HepG2 (cell line): ENCODE results near the gene RBM5. TPM values are rescaled to one million over a fixed set of nuclear protein-coding genes. Genes with fewer than 3 reads are reported as not detected.

Source experiments
- ATAC-seq: fragments of 200-7000 bp; cut with Tn5 transposase; 3 replicates; pipeline ENCODE4 v1.9.1; 2020; ENCODE audit warnings: mild to moderate bottlenecking, moderate library complexity
- BruUV-seq: library from RNA; stranded (reverse); fragments of 400-500 nt; replicated peaks from 2 replicates; lab custom pipeline; 2021; lab: Mats Ljungman, UMichigan
- CTCF ChIA-PET: fragments of 300-600 bp; formaldehyde crosslinking; extraction: SDS; loops from one replicate; lab custom pipeline; 2021; ENCODE audit warnings: low total read pairs, inconsistent platforms, low intra/inter-chr PET ratio; lab: Yijun Ruan, JAX
- POLR2A ChIA-PET: fragments of 350-600 bp; sonication (Branson Sonifier 250); formaldehyde crosslinking; loops from one replicate; lab custom pipeline; 2020; ENCODE audit warnings: antibody characterized with exemption, inconsistent platforms; lab: Yijun Ruan, JAX
- DNase-seq: peaks from one replicate; pipeline ENCODE4 v3.0.0-alpha.2; 2015; ENCODE audit warnings: low spot score
- FAIRE-seq: peaks from 3 replicates; lab custom pipeline; 2011; peaks lifted over from hg19 to GRCh38; lab: Jason Lieb, UNC
- H2AFZ ChIP-seq: one replicate; pipeline ENCODE4 v1.6.1; 2011; ENCODE audit warnings: low read length, inconsistent platforms
- H3K27ac ChIP-seq: fragments of 300-600 bp; 3 replicates; pipeline ENCODE4 v1.8.0; 2011; ENCODE audit warnings: mixed run types, mild to moderate bottlenecking, mixed read lengths, low read length, inconsistent platforms; ENCODE audit not compliant: insufficient read depth; ENCODE audit errors: extremely low read length
- H3K27me3 ChIP-seq, 2 experiments: fragments of 200-600 bp in 1 of 2; 2 replicates in 1 of 2; 3 replicates in 1 of 2; pipeline versions ENCODE4 v1.6.0 to v1.8.0; 2011; ENCODE audit warnings: low read length in 2 of 2, mild to moderate bottlenecking in 2 of 2, moderate library complexity in 2 of 2, inconsistent platforms in 1 of 2; ENCODE audit not compliant: insufficient read depth in 2 of 2, control insufficient read depth in 1 of 2
- H3K36me3 ChIP-seq, 2 experiments: fragments of 200-600 bp in 1 of 2; replicated peaks in 1 of 2; 2 replicates in 1 of 2; 3 replicates in 1 of 2; pipeline versions ENCODE4 v1.5.1 to v1.8.0; 2011; ENCODE audit warnings: low read length in 2 of 2, inconsistent platforms in 1 of 2; ENCODE audit not compliant: insufficient read depth in 2 of 2, control insufficient read depth in 1 of 2
- H3K4me1 ChIP-seq: 2 replicates; pipeline ENCODE4 v1.5.1; 2012; ENCODE audit warnings: low read length, inconsistent platforms; ENCODE audit not compliant: insufficient read depth
- H3K4me2 ChIP-seq: 2 replicates; pipeline ENCODE4 v1.6.0; 2011; ENCODE audit warnings: low read depth, low read length, inconsistent platforms
- H3K4me3 ChIP-seq, 3 experiments: fragments of 200-600 bp in 1 of 3; sonication (generic), shearing (Covaris generic) in 1 of 3; replicated peaks in 1 of 3; 2 replicates each; pipeline ENCODE4 v1.5.1; 2011 to 2016; ENCODE audit warnings: low read length in 3 of 3, inconsistent platforms in 2 of 3, low read depth in 2 of 3, mild to moderate bottlenecking in 2 of 3, control low read depth in 1 of 3, mixed read lengths in 1 of 3; ENCODE audit not compliant: insufficient read depth in 1 of 3
- H3K79me2 ChIP-seq: one replicate; pipeline ENCODE4 v1.6.1; 2011; ENCODE audit warnings: low read length, inconsistent platforms; ENCODE audit not compliant: insufficient read depth
- H3K9ac ChIP-seq: 2 replicates; pipeline ENCODE4 v1.6.0; 2011; ENCODE audit warnings: mild to moderate bottlenecking, low read depth, low read length, inconsistent platforms; ENCODE audit not compliant: insufficient read depth
- H3K9me3 ChIP-seq: 2 replicates; pipeline ENCODE4 v1.5.1; 2012; ENCODE audit warnings: mild to moderate bottlenecking, low read length
- H4K20me1 ChIP-seq: 2 replicates; pipeline ENCODE4 v1.6.0; 2011; ENCODE audit warnings: inconsistent platforms, mild to moderate bottlenecking, low read length, moderate library complexity; ENCODE audit not compliant: insufficient read depth
- CSRNP1 ChIP-seq: sonication (generic); formaldehyde crosslinking; IDR thresholded peaks from 2 replicates; pipeline ENCODE4 v1.8.1; 2023; ENCODE audit warnings: mild to moderate bottlenecking, missing genetic modification reagents
- HOXA9 ChIP-seq: sonication (generic); formaldehyde crosslinking; IDR thresholded peaks from 2 replicates; pipeline ENCODE4 v1.8.1; 2022; ENCODE audit warnings: missing genetic modification reagents, mild to moderate bottlenecking, moderate library complexity, borderline replicate concordance
- IRF2 ChIP-seq: IDR thresholded peaks from 2 replicates; pipeline ENCODE4 v1.6.1; 2018; ENCODE audit warnings: missing genetic modification reagents, missing compliant biosample characterization
- PHF20 ChIP-seq: sonication (generic); formaldehyde crosslinking; IDR thresholded peaks from 2 replicates; pipeline ENCODE4 v1.5.0; 2020; ENCODE audit warnings: mild to moderate bottlenecking, missing genetic modification reagents
- SIN3B ChIP-seq: fragments of 150-350 bp; IDR thresholded peaks from 2 replicates; pipeline ENCODE4 v1.6.1; 2014; ENCODE audit warnings: low read length
- SNAI1 ChIP-seq: sonication (generic); formaldehyde crosslinking; IDR thresholded peaks from 2 replicates; pipeline ENCODE4 v1.5.0; 2020; ENCODE audit warnings: mild to moderate bottlenecking, missing genetic modification reagents, borderline replicate concordance
- ZKSCAN1 ChIP-seq: fragments of 150-350 bp; IDR thresholded peaks from 2 replicates; pipeline ENCODE4 v1.6.1; 2014; ENCODE audit warnings: low read length
- ZNF280B ChIP-seq: sonication (generic); formaldehyde crosslinking; IDR thresholded peaks from 2 replicates; pipeline ENCODE4 v1.5.0; 2020; ENCODE audit warnings: missing genetic modification reagents, mild to moderate bottlenecking, borderline replicate concordance
- WGBS: methylation state at CpG from one replicate; pipeline ENCODE4 v1.1.6; 2017; ENCODE audit warnings: low lambda C conversion rate; 5-methylcytosine and 5-hydroxymethylcytosine counted together
- in situ Hi-C: cut with HindIII; loops from 2 replicates; pipeline ENCODE4 v1.10.0; 2017; ENCODE audit warnings: low pct_unique_long_range_greater_than_20kb; ENCODE audit not compliant: extremely low pct_ligation_motif_present
- intact Hi-C: fragments of 100-400 bp; cut with micrococcal nuclease; formaldehyde crosslinking; loops from one replicate; pipeline ENCODE4 v1.10.0; 2022; ENCODE audit not compliant: unreplicated experiment
- polyA plus RNA-seq, 8 experiments: library from polyadenylated mRNA; depleted of rRNA in 3 of 8; stranded (reverse) in 7 of 8; unstranded in 1 of 8; fragments of >200 nt; fragmentation: Illumina TruSeq in 4 of 8; extraction: Trizol in 4 of 8; gene quantifications; 2 replicates each; pipeline versions ENCODE4 v1.2.1 to v1.2.3, GENCODE V29; 2011 to 2016; ENCODE audit warnings: low read depth in 4 of 8, missing spikeins in 1 of 8, mixed read lengths in 1 of 8; ENCODE audit not compliant: insufficient read depth in 1 of 8
- total RNA-seq, 5 experiments: library from RNA; depleted of rRNA; stranded (reverse); fragments of >200 nt; fragmentation: Illumina TruSeq; extraction: Trizol; gene quantifications; 2 replicates each; pipeline ENCODE4 v1.2.3, GENCODE V29; 2016; ENCODE audit warnings: low read depth in 1 of 5
- TF ChIP-seq, protein P1 (sequence below): sonication (generic); formaldehyde crosslinking; IDR thresholded peaks from 2 replicates; pipeline ENCODE4 v1.4.0; 2020; ENCODE audit warnings: missing genetic modification reagents

Gene RBM5
- total and polyA plus RNA-seq, 2 of the 13 experiments (the other 11 are each of a cell fraction or from before 2014, with no cell fraction given) = 106 to 204 TPM

DNA sequence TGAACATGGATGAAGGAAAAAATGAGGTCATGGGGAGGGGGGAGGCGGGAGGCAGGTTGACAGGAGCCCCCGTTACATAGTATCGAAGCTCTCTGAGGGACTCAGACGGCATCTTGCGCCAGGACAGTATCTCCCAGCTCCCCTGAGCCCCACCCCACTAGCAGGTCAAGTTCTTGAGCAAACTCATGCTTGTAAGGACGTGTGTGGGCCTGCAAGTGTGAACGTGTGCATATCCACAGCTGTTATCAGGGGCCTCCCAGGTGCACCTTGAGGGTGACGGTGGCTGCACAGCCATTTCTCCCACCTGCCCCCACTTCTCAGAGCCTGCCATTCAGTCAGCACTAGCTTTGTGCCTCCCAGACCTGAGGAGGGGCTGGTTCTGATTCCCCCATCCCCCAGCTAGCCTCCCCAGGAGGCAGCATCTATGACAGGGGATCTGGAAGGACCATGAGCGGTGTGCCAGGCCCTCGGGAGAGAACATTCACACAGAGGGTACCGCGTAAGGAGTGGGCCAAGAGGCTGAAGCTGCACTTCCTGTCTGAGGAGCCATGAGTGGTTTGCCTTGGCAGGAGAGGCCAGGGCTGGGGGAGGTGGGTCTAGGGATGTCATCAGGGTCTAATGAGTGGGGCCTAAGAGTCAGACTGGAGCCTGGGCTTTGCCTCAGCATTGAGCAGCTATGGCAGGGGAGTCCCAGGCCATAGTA, 69.3 kb downstream of the RBM5 start:
- intact Hi-C loops = no loop called here
- Histone ChIP-seq H4K20me1 (no peaks in the 10 kb centered on the region), H3K4me1 (peaks cover 63% of the 10 kb centered on the region), H2AFZ (no peak overlapping the region), H3K9me3 (no peaks in the 10 kb centered on the region), H3K27ac (no peak overlapping the region), H3K4me3 (no peak overlapping the region), H3K9ac (no peak overlapping the region), H3K4me2 (no peak overlapping the region), H3K79me2 (peaks cover 7% of the 10 kb centered on the region), H3K36me3 (peaks cover 0 to 13% of the 10 kb centered on the region in 2 experiments; a peak in 1 of 5 replicates), H3K27me3 (peaks cover 0 to 15% of the 10 kb centered on the region in 2 experiments; a peak in 2 of 5 replicates)
- TF ChIP-seq SIN3B (no peak), HOXA9 (no peak), PHF20 (CRISPR knock-in tag) (no peak), CSRNP1 (no peak), ZKSCAN1 (no peak), ZNF280B (CRISPR knock-in tag) (no peak), SNAI1 (CRISPR knock-in tag) (no peak), IRF2 (CRISPR knock-in tag) (no peak)
- TF ChIP-seq, protein P1, sequence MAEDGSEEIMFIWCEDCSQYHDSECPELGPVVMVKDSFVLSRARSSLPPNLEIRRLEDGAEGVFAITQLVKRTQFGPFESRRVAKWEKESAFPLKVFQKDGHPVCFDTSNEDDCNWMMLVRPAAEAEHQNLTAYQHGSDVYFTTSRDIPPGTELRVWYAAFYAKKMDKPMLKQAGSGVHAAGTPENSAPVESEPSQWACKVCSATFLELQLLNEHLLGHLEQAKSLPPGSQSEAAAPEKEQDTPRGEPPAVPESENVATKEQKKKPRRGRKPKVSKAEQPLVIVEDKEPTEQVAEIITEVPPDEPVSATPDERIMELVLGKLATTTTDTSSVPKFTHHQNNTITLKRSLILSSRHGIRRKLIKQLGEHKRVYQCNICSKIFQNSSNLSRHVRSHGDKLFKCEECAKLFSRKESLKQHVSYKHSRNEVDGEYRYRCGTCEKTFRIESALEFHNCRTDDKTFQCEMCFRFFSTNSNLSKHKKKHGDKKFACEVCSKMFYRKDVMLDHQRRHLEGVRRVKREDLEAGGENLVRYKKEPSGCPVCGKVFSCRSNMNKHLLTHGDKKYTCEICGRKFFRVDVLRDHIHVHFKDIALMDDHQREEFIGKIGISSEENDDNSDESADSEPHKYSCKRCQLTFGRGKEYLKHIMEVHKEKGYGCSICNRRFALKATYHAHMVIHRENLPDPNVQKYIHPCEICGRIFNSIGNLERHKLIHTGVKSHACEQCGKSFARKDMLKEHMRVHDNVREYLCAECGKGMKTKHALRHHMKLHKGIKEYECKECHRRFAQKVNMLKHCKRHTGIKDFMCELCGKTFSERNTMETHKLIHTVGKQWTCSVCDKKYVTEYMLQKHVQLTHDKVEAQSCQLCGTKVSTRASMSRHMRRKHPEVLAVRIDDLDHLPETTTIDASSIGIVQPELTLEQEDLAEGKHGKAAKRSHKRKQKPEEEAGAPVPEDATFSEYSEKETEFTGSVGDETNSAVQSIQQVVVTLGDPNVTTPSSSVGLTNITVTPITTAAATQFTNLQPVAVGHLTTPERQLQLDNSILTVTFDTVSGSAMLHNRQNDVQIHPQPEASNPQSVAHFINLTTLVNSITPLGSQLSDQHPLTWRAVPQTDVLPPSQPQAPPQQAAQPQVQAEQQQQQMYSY (CRISPR knock-in tag) = no peak
- POLR2A ChIA-PET = interaction anchor here (1.3 to 3.7 kb wide), 2 partner anchors 9 to 45 kb away, joined by 4 to 23 read pairs; no protein-coding TSS in a partner anchor
- CTCF ChIA-PET = no interaction called here
- no peak for ATAC-seq
- DNase-seq = no peak
- WGBS = 96% methylated on average over 9 of the region's 12 CpGs
- no peak for FAIRE-seq
- BruUV-seq = no TSS peak
- in situ Hi-C loops = no loop called here
